Fibroblast of villous mesenchyme (primary cell): ENCODE data around the gene ING4. TPM values are rescaled to one million over a fixed set of nuclear protein-coding genes. Genes with fewer than 3 reads are reported as not detected.
"Not testable (repeated sequence)": the region's sequence is repeated elsewhere in the genome, so short reads cannot be mapped to it uniquely, and the experiment has no call there.

Experiments
- DNase-seq: peaks from one replicate; pipeline ENCODE4 v3.0.0-alpha.2; 2010; ENCODE audit warnings: low read depth
- H3K4me3 ChIP-seq: 2 replicates; pipeline ENCODE4 v1.5.1; 2011; ENCODE audit warnings: low read depth, mild to moderate bottlenecking, low read length
- total RNA-seq: library from RNA; depleted of rRNA; stranded (reverse); fragments of >200 nt; gene quantifications from 2 replicates; pipeline ENCODE4 v1.2.3, GENCODE V29; 2012
- TF ChIP-seq, protein P1 (sequence below): IDR thresholded peaks from 2 replicates; pipeline ENCODE4 v1.5.1; 2012; ENCODE audit warnings: low read depth, mild to moderate bottlenecking, low read length; ENCODE audit not compliant: insufficient read depth

Gene ING4
- total RNA-seq: 23.8 and 25.5 TPM in 2 replicates

GRCh38 chr12:6662906-6663742 is at the start of gene ING4:
Gene ING4, minus strand, starts transcription at chr12:6663119. Its CDS starts 18 bp downstream, at chr12:6663101.
- DNase-seq: peak; percentile 100
- TF ChIP-seq, protein P1, sequence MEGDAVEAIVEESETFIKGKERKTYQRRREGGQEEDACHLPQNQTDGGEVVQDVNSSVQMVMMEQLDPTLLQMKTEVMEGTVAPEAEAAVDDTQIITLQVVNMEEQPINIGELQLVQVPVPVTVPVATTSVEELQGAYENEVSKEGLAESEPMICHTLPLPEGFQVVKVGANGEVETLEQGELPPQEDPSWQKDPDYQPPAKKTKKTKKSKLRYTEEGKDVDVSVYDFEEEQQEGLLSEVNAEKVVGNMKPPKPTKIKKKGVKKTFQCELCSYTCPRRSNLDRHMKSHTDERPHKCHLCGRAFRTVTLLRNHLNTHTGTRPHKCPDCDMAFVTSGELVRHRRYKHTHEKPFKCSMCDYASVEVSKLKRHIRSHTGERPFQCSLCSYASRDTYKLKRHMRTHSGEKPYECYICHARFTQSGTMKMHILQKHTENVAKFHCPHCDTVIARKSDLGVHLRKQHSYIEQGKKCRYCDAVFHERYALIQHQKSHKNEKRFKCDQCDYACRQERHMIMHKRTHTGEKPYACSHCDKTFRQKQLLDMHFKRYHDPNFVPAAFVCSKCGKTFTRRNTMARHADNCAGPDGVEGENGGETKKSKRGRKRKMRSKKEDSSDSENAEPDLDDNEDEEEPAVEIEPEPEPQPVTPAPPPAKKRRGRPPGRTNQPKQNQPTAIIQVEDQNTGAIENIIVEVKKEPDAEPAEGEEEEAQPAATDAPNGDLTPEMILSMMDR: no peak
- peak within 1 kb of the TSS; percentile 97 for H3K4me3 ChIP-seq

DNA sequence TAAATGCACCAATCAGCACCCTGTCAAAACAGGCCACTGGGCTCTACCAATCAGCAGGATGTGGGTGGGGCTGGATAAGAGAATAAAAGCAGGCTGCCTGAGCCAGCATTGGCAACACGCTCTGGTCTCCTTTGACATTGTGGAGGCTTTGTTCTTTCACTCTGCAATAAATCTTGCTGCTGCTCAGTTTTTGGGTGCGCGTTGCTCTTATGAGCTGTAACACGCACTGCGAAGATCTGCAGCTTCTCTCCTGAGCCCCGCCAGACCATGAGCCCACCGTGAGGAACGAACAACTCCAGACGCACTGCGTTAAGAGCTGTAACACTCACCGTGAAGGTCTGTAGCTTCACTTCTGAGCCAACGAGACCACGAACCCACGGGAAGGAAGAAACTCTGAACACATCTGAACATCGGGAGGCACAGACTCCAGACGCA is 46.1 kb upstream of the ING4 start:
- TF ChIP-seq, protein P1: no peak
- DNase-seq: no peak
- no peak overlapping the region for H3K4me3 ChIP-seq

DNA sequence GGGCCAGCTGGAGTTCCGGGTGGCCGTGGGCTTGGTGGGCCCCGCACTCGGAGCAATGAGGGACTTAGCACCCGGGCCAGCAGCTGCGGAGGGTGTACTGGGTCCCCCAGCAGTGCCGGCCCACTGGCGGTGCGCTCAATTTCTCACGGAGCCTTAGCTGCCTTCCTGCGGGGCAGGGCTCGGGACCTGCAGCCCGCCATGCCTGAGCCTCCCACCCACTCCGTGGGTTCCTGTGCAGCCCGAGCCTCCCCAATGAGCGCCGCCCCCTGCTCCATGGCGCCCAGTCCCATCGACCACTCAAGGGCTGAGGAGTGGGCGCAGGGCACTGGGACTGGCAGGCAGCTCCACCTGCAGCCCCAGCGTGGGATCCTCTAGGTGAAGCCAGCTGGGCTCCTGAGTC is 45.4 kb upstream of the ING4 start:
- DNase-seq, H3K4me3 ChIP-seq: not testable (repeated sequence)

DNA sequence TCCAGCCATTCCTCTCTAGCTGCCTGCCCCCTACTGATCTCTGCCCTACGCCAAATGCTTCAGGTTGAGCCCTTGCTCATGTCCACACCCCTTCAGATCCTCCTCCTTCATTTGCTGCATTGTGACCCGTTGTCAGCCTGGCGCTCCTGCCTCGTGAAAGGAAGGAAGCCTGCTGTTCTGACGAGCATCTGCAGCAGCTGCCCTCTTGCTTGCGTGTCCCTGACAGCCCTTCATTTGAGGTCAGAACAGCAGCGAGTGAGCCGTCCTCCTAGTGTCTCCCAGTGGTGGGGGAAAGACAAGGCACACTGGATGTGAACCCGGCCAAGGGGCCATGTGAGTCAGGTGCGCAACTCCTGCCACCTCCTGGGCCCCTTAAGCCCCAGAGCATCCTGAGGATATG is 40.7 kb upstream of the ING4 start:
- DNase-seq: no peak
- H3K4me3 ChIP-seq: no peak overlapping the region
- TF ChIP-seq, protein P1: no peak

DNA sequence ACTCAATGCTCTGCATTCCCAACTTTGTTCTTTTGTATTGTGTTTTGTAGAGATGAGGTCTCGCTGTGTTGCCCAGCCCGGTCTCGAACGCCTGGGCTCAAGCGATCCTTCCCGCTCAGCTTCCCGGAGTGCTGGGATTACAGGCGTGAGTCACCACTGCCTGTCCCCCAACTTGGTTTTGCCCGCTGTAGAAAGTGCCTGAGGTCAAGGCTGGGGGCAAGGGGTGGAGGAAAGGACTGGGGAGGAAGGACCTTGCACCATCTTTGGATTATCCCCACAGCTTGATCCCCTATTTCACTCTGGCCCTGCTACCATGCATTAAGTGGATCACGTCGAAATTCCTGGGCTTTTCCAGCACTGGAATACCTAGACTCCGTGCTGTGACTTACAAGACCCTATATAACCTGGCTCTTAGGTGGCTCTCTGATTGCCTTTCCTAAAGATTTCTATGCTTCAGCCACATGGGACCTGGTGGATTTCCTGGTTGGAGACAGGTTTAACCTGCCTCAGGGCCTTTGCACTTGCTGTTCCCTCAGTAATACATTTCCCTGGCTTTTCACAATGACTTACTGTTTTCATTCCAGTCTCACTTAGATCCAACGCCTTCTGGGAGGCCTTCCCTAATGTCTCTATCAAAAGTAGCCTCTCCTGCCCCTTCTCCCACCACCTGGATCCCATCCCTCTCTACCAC is 38.3 kb upstream of the ING4 start:
- H3K4me3 ChIP-seq: peak overlapping the region; percentile 51
- TF ChIP-seq, protein P1: no peak
- peak; percentile 7 for DNase-seq

DNA sequence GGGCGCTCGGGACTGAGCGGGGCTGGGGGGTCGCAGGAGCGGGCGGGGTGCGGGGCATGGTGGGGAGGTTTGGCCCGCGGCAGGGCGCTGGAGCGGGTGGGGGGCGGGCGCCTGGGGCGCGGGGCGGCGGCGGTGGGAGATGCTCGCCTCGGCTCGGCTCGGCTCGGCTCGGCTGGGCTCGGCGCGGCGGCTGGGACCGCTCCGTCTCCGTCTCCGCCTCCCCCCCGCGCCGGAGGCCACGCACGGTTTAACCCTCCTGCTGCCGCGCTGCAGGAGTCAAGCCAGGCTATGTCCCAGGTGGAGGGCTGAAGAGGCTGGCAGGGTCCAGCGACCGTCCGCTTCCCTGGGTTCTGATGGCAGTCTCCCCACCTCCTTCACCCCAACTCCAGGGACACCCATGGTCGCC is 37.7 kb upstream of the ING4 start, which contains the start of gene PIANP:
TSS of gene PIANP (minus strand) at position 170 of the 406 bp plus-strand sequence. CDS start 2,754 bp downstream, outside the sequence.
- DNase-seq: peak; percentile 20
- peak within 1 kb of the TSS; percentile 56 for H3K4me3 ChIP-seq
- TF ChIP-seq, protein P1: no peak

GRCh38 chr12:6699989-6700645 is 37.2 kb upstream of the ING4 start:
- TF ChIP-seq, protein P1: no peak
- peak overlapping the region; percentile 56 for H3K4me3 ChIP-seq
- DNase-seq: no peak
